Activated CD4-positive, alpha-beta T cell treated with anti-CD3 and anti-CD28 coated beads, Interleukin-2, amount 10 ng/mL, durations not matched to agents 7 days and 5 days (primary cell): ENCODE measurements around the gene EML5. TPM values are rescaled to one million over a fixed set of nuclear protein-coding genes. Genes with fewer than 3 reads are reported as not detected.

ENCODE experiments used
- CTCF ChIA-PET: fragments of 350-600 bp; sonication (Branson Sonifier 250); formaldehyde crosslinking; loops from one replicate; lab custom pipeline; 2021; ENCODE audit warnings: antibody characterized with exemption; lab: Charles Lee
- POLR2A ChIA-PET: fragments of 350-600 bp; sonication (Branson Sonifier 250); formaldehyde crosslinking; loops from one replicate; lab custom pipeline; 2021; ENCODE audit warnings: antibody characterized with exemption; lab: Charles Lee
- DNase-seq: peaks from one replicate; pipeline ENCODE4 v3.0.0-alpha.2; 2020
- H3K27ac Mint-ChIP-seq: one replicate; pipeline ENCODE4 v1.8.0; 2021; ENCODE audit warnings: mild to moderate bottlenecking, moderate library complexity, mixed read lengths
- H3K27me3 Mint-ChIP-seq: one replicate; pipeline ENCODE4 v1.8.0; 2021; ENCODE audit warnings: mixed read lengths
- H3K36me3 Mint-ChIP-seq: one replicate; pipeline ENCODE4 v1.8.0; 2021; ENCODE audit warnings: low read depth, mixed read lengths
- H3K4me1 Mint-ChIP-seq: one replicate; pipeline ENCODE4 v1.8.0; 2021; ENCODE audit warnings: mixed read lengths
- H3K4me3 Mint-ChIP-seq: one replicate; pipeline ENCODE4 v1.8.0; 2021; ENCODE audit warnings: mild to moderate bottlenecking, moderate library complexity, mixed read lengths
- H3K9me3 Mint-ChIP-seq: one replicate; pipeline ENCODE4 v1.8.0; 2021; ENCODE audit warnings: mixed read lengths
- total RNA-seq, 2 experiments: library from RNA; stranded (reverse); gene quantifications; one replicate each; pipeline ENCODE4 v1.2.3, GENCODE V29; 2021

The EML5 gene
- total RNA-seq, 2 experiments from 2014 or later, result 2.6 TPM

- Mint-ChIP-seq H3K4me3 (no peak overlapping the region), H3K27me3 (no peaks in the 10 kb centered on the region), H3K4me1 (no peaks in the 10 kb centered on the region), H3K9me3 (no peaks in the 10 kb centered on the region), H3K36me3 (no peaks in the 10 kb centered on the region), H3K27ac (no peak overlapping the region)
- CTCF ChIA-PET, result interaction anchor here (2.0 kb wide), 1 partner anchor 10 kb away, joined by 5 read pairs; no protein-coding TSS in a partner anchor
- DNase-seq, result no peak
- POLR2A ChIA-PET, result no interaction called here
Observed at GRCh38 chr14:88625671-88626070, 167.1 kb downstream of the EML5 start.

DNA sequence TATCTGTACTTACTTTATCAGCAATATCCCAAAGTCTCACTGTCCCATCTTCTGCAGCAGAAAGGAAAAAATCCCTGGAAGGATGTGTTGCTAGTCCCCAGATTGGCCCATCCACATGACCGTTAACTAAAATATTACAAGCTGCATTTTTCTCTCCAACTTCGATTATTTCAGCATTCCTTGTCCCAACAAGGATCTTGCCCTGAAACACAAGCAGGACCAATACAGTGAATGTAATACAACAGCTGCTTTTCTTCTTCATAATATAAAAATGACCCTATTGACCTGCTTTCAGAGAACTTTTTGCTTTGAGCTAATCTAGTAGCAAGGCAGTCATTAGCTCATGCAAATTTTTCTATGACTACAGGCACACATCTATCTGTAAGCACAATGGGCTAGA is 171.7 kb downstream of the EML5 start:
- H3K4me3 Mint-ChIP-seq, result no peak overlapping the region
- POLR2A ChIA-PET, result no interaction called here
- no peak for DNase-seq

GRCh38 chr14:88618476-88618875 is 174.3 kb downstream of the EML5 start:
- peaks cover 3% of the 10 kb centered on the region for H3K4me1 Mint-ChIP-seq

More for the DNA sequence above, 171.7 kb downstream of the EML5 start:
- H3K36me3 Mint-ChIP-seq, result peaks cover 2% of the 10 kb centered on the region
- H3K9me3 Mint-ChIP-seq, result no peaks in the 10 kb centered on the region
- H3K27ac Mint-ChIP-seq, result no peak overlapping the region
- no peaks in the 10 kb centered on the region for H3K4me1 Mint-ChIP-seq
- no peaks in the 10 kb centered on the region for H3K27me3 Mint-ChIP-seq
- CTCF ChIA-PET, result interaction anchor here (0.6 kb wide), 1 partner anchor 157 kb away, joined by 3 read pairs; no protein-coding TSS in a partner anchor

DNA sequence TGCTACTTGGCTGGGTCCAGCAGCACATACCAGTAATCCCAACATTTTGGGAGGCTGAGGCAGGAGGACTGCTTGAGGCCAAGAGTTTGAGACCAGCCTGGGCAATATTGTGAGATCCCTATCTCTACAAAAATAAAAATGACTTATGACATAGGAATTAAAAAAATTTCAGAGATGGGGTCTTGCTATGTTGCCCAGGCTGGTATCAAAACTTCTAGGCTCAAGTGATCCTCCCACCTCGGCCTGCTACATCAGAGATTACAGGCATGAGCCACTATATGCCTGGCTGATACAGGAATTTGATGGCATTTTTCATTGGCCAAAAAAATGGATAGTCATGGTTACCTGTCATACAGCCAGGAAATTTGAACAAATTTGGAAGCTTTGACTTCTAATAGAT is 175.3 kb downstream of the EML5 start:
- Mint-ChIP-seq H3K27ac (no peak overlapping the region), H3K36me3 (peaks cover 13% of the 10 kb centered on the region), H3K4me3 (no peak overlapping the region), H3K27me3 (no peaks in the 10 kb centered on the region), H3K4me1 (peaks cover 10% of the 10 kb centered on the region), H3K9me3 (no peaks in the 10 kb centered on the region)
- POLR2A ChIA-PET, result no interaction called here
- CTCF ChIA-PET, result no interaction called here
- no peak for DNase-seq

More at GRCh38 chr14:88618476-88618875, 174.3 kb downstream of the EML5 start:
- no peak overlapping the region for H3K4me3 Mint-ChIP-seq
- peaks cover 7% of the 10 kb centered on the region for H3K36me3 Mint-ChIP-seq
- ChIA-PET CTCF (no interaction called here), POLR2A (no interaction called here)
- no peaks in the 10 kb centered on the region for H3K27me3 Mint-ChIP-seq
- no peaks in the 10 kb centered on the region for H3K9me3 Mint-ChIP-seq
- no peak overlapping the region for H3K27ac Mint-ChIP-seq
- no peak for DNase-seq

DNA sequence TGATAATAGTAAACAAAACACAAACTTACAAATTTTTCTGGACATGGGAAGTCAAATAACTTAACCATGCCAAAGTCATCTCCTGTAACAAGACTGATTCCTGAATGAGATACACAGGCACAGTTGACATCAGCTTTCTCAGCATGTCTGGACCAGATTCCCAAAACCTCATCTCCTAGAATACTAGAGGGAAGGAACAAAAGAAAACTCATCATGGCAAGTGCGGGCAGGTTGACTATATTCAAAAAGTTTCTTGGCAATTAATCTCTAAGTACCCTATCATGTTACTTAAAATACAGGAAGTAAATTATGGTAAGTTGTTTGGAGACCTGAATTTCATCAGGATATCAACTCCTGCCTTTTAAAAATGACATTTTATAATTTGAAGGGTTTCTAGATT is 176.1 kb downstream of the EML5 start:
- no peaks in the 10 kb centered on the region for H3K27me3 Mint-ChIP-seq
- ChIA-PET POLR2A (no interaction called here), CTCF (no interaction called here)
- H3K4me1 Mint-ChIP-seq, result peaks cover 12% of the 10 kb centered on the region
- no peak for DNase-seq
- H3K36me3 Mint-ChIP-seq, result peaks cover 18% of the 10 kb centered on the region
- no peak overlapping the region for H3K4me3 Mint-ChIP-seq
- no peak overlapping the region for H3K27ac Mint-ChIP-seq
- no peaks in the 10 kb centered on the region for H3K9me3 Mint-ChIP-seq

GRCh38 chr14:88614218-88614907 is 178.4 kb downstream of the EML5 start:
- DNase-seq, result no peak
- ChIA-PET POLR2A (no interaction called here), CTCF (interaction anchor here (0.7 to 1.6 kb wide), 2 partner anchors 10 to 183 kb away, joined by 3 read pairs; no protein-coding TSS in a partner anchor)
- Mint-ChIP-seq H3K27ac (no peak overlapping the region), H3K9me3 (no peaks in the 10 kb centered on the region), H3K4me1 (peaks cover 14% of the 10 kb centered on the region), H3K4me3 (no peak overlapping the region), H3K36me3 (peaks cover 35% of the 10 kb centered on the region), H3K27me3 (no peaks in the 10 kb centered on the region)

GRCh38 chr14:88613552-88614010 is 179.2 kb downstream of the EML5 start:
- no peak overlapping the region for H3K4me3 Mint-ChIP-seq
- H3K9me3 Mint-ChIP-seq, result no peaks in the 10 kb centered on the region
- no peaks in the 10 kb centered on the region for H3K27me3 Mint-ChIP-seq
- H3K27ac Mint-ChIP-seq, result no peak overlapping the region
- CTCF ChIA-PET, result interaction anchor here (1.3 to 1.6 kb wide), 2 partner anchors 9 to 16 kb away, joined by 3 read pairs; no protein-coding TSS in a partner anchor
- POLR2A ChIA-PET, result no interaction called here
- no peak for DNase-seq
- H3K36me3 Mint-ChIP-seq, result peaks cover 40% of the 10 kb centered on the region
- peaks cover 14% of the 10 kb centered on the region for H3K4me1 Mint-ChIP-seq

GRCh38 chr14:88612981-88613380 is 179.8 kb downstream of the EML5 start:
- H3K36me3 Mint-ChIP-seq, result peaks cover 46% of the 10 kb centered on the region
- no peaks in the 10 kb centered on the region for H3K9me3 Mint-ChIP-seq
- peaks cover 17% of the 10 kb centered on the region for H3K4me1 Mint-ChIP-seq
- no peak overlapping the region for H3K4me3 Mint-ChIP-seq
- H3K27ac Mint-ChIP-seq, result no peak overlapping the region
- no peaks in the 10 kb centered on the region for H3K27me3 Mint-ChIP-seq
- CTCF ChIA-PET, result interaction anchor here (1.3 to 1.6 kb wide), 2 partner anchors 8 to 16 kb away, joined by 3 read pairs; no protein-coding TSS in a partner anchor
- POLR2A ChIA-PET, result no interaction called here
- DNase-seq, result no peak

GRCh38 chr14:88611878-88612277 is 180.9 kb downstream of the EML5 start:
- no peaks in the 10 kb centered on the region for H3K27me3 Mint-ChIP-seq
- H3K9me3 Mint-ChIP-seq, result no peaks in the 10 kb centered on the region
- H3K27ac Mint-ChIP-seq, result no peak overlapping the region
- H3K36me3 Mint-ChIP-seq, result peaks cover 54% of the 10 kb centered on the region
- CTCF ChIA-PET, result no interaction called here
- POLR2A ChIA-PET, result no interaction called here
- no peak for DNase-seq
- H3K4me3 Mint-ChIP-seq, result no peak overlapping the region
- H3K4me1 Mint-ChIP-seq, result peaks cover 19% of the 10 kb centered on the region

DNA sequence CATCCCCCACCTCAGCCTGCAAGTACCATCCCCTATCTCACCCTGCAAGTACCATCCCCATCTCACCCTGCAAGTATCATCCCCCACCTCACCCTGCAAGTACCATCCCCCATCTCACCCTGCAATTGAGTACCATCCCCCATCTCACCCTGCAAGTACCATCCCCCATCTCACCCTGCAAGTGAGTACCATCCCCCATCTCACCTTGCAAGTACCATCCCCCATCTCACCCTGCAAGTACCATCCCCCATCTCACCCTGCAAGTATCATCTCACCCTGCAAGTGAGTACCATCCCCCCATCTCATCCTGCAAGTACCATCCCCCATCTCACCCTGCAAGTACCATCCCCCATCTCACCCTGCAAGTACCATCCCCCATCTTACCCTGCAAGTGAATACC is 184.9 kb downstream of the EML5 start:
- Mint-ChIP-seq H3K36me3 (peaks cover 60% of the 10 kb centered on the region), H3K4me1 (peaks cover 18% of the 10 kb centered on the region), H3K27ac (no peak overlapping the region), H3K9me3 (no peaks in the 10 kb centered on the region), H3K27me3 (no peaks in the 10 kb centered on the region), H3K4me3 (no peak overlapping the region)
- no peak for DNase-seq
- ChIA-PET CTCF (no interaction called here), POLR2A (no interaction called here)

DNA sequence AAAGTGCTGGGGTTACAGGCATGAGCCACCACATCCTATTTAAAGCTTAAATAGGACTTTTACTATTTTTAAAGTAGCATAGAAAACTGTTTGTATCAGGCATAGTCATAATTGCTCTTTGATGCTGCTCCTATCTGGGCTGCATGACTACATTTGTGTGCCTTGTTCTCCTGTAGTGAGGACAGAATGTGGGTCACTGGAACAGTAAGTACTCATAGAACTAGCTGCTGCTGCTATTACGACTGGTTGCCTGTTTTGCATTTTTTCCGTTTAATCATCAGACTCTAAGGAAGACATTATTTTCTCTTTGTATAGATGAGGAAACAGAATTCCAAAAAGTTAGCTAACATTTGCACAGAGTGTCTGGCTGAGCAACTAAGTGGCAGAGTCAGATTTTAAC is 187.2 kb downstream of the EML5 start:
- POLR2A ChIA-PET, result no interaction called here
- no peak for DNase-seq
- Mint-ChIP-seq H3K4me1 (peaks cover 13% of the 10 kb centered on the region), H3K27ac (no peak overlapping the region), H3K9me3 (no peaks in the 10 kb centered on the region), H3K36me3 (peaks cover 57% of the 10 kb centered on the region), H3K27me3 (no peaks in the 10 kb centered on the region), H3K4me3 (no peak overlapping the region)
- CTCF ChIA-PET, result no interaction called here

DNA sequence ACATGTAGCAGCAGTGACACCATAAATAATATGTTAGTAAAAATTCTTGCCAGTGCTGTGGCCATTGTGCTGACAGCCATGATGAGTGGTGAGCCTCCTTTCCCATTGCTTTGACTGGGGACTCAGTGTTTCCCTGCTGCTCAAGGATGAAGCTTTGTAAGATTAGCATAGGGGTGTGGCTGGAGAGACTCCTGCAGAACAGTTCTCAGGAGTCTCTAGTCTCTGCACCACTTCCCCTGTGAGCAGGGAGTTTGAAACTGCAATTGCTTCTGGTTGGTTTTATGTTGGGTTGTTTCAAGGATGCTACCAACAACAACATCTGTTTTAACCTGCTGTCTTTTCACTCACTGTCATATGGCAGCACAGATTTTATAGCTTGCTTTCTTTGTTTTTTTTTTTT is 188.5 kb downstream of the EML5 start:
- Mint-ChIP-seq H3K4me1 (peaks cover 24% of the 10 kb centered on the region), H3K36me3 (peaks cover 55% of the 10 kb centered on the region), H3K4me3 (no peak overlapping the region), H3K27ac (no peak overlapping the region), H3K9me3 (no peaks in the 10 kb centered on the region), H3K27me3 (no peaks in the 10 kb centered on the region)
- DNase-seq, result no peak
- CTCF ChIA-PET, result interaction anchor here (1.1 kb wide), 1 partner anchor 9 kb away, joined by 3 read pairs; no protein-coding TSS in a partner anchor
- POLR2A ChIA-PET, result no interaction called here

GRCh38 chr14:88599761-88600439 is 192.9 kb downstream of the EML5 start:
- Mint-ChIP-seq H3K4me1 (peaks cover 38% of the 10 kb centered on the region), H3K27ac (peak overlapping the region; percentile 87), H3K9me3 (no peaks in the 10 kb centered on the region), H3K36me3 (peaks cover 60% of the 10 kb centered on the region), H3K27me3 (no peaks in the 10 kb centered on the region), H3K4me3 (no peak overlapping the region)
- ChIA-PET CTCF (no interaction called here), POLR2A (interaction anchor here (0.5 to 0.6 kb wide), 2 partner anchors 19 to 27 kb away, joined by 3 to 4 read pairs; no protein-coding TSS in a partner anchor)
- DNase-seq, result no peak
